ENCODE measurements around the gene GJA9.

Gene GJA9

GRCh38 chr1:38925391-38925790 is 44.0 kb upstream of the GJA9 start:
- Histone ChIP-seq H3K14ac (ENCODE audit: low read length) (no peak overlapping the region), H4K91ac (ENCODE audit: low read depth, low read length) (no peak overlapping the region), H2BK5ac (ENCODE audit: low read depth, low read length, poor library complexity) (no peak overlapping the region), H2BK12ac (ENCODE audit: low read length) (no peak overlapping the region), H3K23ac (ENCODE audit: low read length) (no peak overlapping the region), H4K12ac (ENCODE audit: low read depth, low read length) (no peak overlapping the region), H2BK120ac (ENCODE audit: insufficient read depth, low read length, poor library complexity) (no peak overlapping the region), H3K4me3 (ENCODE audit: low read depth, low read length) (no peak overlapping the region), H2AFZ (ENCODE audit: insufficient read depth, low read length, poor library complexity) (no peak overlapping the region), H3K27me3 (ENCODE audit: insufficient read depth, low read length) (no peaks in the 10 kb centered on the region), H3K4me1 (ENCODE audit: control insufficient read depth in 1 of 2, insufficient read depth in 2 of 2, low read length in 2 of 2) (no peaks in the 10 kb centered on the region), H3K36me3 (ENCODE audit: control insufficient read depth in 1 of 2, insufficient read depth in 2 of 2, low read length in 2 of 2) (no peaks in the 10 kb centered on the region), H3K18ac (ENCODE audit: low read length) (no peak overlapping the region), H2AK5ac (ENCODE audit: low read length) (no peak overlapping the region), H3K9ac (ENCODE audit: low read length) (no peak overlapping the region), H3K9me3 (ENCODE audit: insufficient read depth, low read depth, low read length) (peaks cover 2% of the 10 kb centered on the region), H3K4me2 (ENCODE audit: low read length) (no peak overlapping the region), H3K79me1 (ENCODE audit: low read length) (no peaks in the 10 kb centered on the region), H3K4ac (ENCODE audit: low read depth, low read length) (no peak overlapping the region), H3K79me2 (ENCODE audit: control insufficient read depth, insufficient read depth, low read length, poor library complexity) (no peaks in the 10 kb centered on the region), H3K27ac (ENCODE audit: low read depth, low read length) (no peak overlapping the region), H4K8ac (ENCODE audit: low read depth, low read length) (no peak overlapping the region)
- no CpG with 5 or more reads among the region's 2 CpGs for WGBS (ENCODE audit: extremely low coverage, insufficient coverage, insufficient read length)
- no peak for DNase-seq

- peaks cover 2% of the 10 kb centered on the region for H3K9me3 ChIP-seq (ENCODE audit: insufficient read depth, low read depth, low read length)
- no peaks in the 10 kb centered on the region for H3K27me3 ChIP-seq (ENCODE audit: insufficient read depth, low read length)
- H3K14ac ChIP-seq (ENCODE audit: low read length): no peak overlapping the region
- H4K8ac ChIP-seq (ENCODE audit: low read depth, low read length): no peak overlapping the region
- H4K12ac ChIP-seq (ENCODE audit: low read depth, low read length): no peak overlapping the region
- no peak overlapping the region for H2AFZ ChIP-seq (ENCODE audit: insufficient read depth, low read length, poor library complexity)
- no peaks in the 10 kb centered on the region for H3K79me1 ChIP-seq (ENCODE audit: low read length)
- WGBS (ENCODE audit: extremely low coverage, insufficient coverage, insufficient read length): no CpG with 5 or more reads among the region's 3 CpGs
- no peak overlapping the region for H2BK12ac ChIP-seq (ENCODE audit: low read length)
- no peak overlapping the region for H3K4me3 ChIP-seq (ENCODE audit: low read depth, low read length)
- no peak overlapping the region for H2BK5ac ChIP-seq (ENCODE audit: low read depth, low read length, poor library complexity)
- no peaks in the 10 kb centered on the region for H3K36me3 ChIP-seq (ENCODE audit: control insufficient read depth in 1 of 2, insufficient read depth in 2 of 2, low read length in 2 of 2)
- H3K23ac ChIP-seq (ENCODE audit: low read length): no peak overlapping the region
- no peak overlapping the region for H3K18ac ChIP-seq (ENCODE audit: low read length)
- no peak overlapping the region for H3K9ac ChIP-seq (ENCODE audit: low read length)
- H3K79me2 ChIP-seq (ENCODE audit: control insufficient read depth, insufficient read depth, low read length, poor library complexity): no peaks in the 10 kb centered on the region
- no peak overlapping the region for H3K4me2 ChIP-seq (ENCODE audit: low read length)
- no peak overlapping the region for H2BK120ac ChIP-seq (ENCODE audit: insufficient read depth, low read length, poor library complexity)
- DNase-seq: no peak
- H2AK5ac ChIP-seq (ENCODE audit: low read length): no peak overlapping the region
- no peak overlapping the region for H3K4ac ChIP-seq (ENCODE audit: low read depth, low read length)
- no peak overlapping the region for H4K91ac ChIP-seq (ENCODE audit: low read depth, low read length)
- H3K27ac ChIP-seq (ENCODE audit: low read depth, low read length): no peak overlapping the region
- no peaks in the 10 kb centered on the region for H3K4me1 ChIP-seq (ENCODE audit: control insufficient read depth in 1 of 2, insufficient read depth in 2 of 2, low read length in 2 of 2)
These were observed 42.2 kb upstream of the GJA9 start for GRCh38 chr1:38923607-38924006.

- H4K12ac ChIP-seq (ENCODE audit: low read depth, low read length): no peak overlapping the region
- H2AFZ ChIP-seq (ENCODE audit: insufficient read depth, low read length, poor library complexity): no peak overlapping the region
- no peaks in the 10 kb centered on the region for H3K36me3 ChIP-seq (ENCODE audit: control insufficient read depth in 1 of 2, insufficient read depth in 2 of 2, low read length in 2 of 2)
- no peak overlapping the region for H3K9ac ChIP-seq (ENCODE audit: low read length)
- no peak overlapping the region for H3K27ac ChIP-seq (ENCODE audit: low read depth, low read length)
- H4K8ac ChIP-seq (ENCODE audit: low read depth, low read length): no peak overlapping the region
- no peak overlapping the region for H2BK5ac ChIP-seq (ENCODE audit: low read depth, low read length, poor library complexity)
- no peak overlapping the region for H2AK5ac ChIP-seq (ENCODE audit: low read length)
- H3K4me1 ChIP-seq (ENCODE audit: control insufficient read depth in 1 of 2, insufficient read depth in 2 of 2, low read length in 2 of 2): no peaks in the 10 kb centered on the region
- no peak overlapping the region for H3K18ac ChIP-seq (ENCODE audit: low read length)
- no peak overlapping the region for H2BK12ac ChIP-seq (ENCODE audit: low read length)
- no peaks in the 10 kb centered on the region for H3K27me3 ChIP-seq (ENCODE audit: insufficient read depth, low read length)
- H3K23ac ChIP-seq (ENCODE audit: low read length): no peak overlapping the region
- no peak overlapping the region for H2BK120ac ChIP-seq (ENCODE audit: insufficient read depth, low read length, poor library complexity)
- no CpG with 5 or more reads among the region's 3 CpGs for WGBS (ENCODE audit: extremely low coverage, insufficient coverage, insufficient read length)
- no peak overlapping the region for H3K14ac ChIP-seq (ENCODE audit: low read length)
- no peak for DNase-seq
- H3K79me1 ChIP-seq (ENCODE audit: low read length): no peaks in the 10 kb centered on the region
- H3K4me3 ChIP-seq (ENCODE audit: low read depth, low read length): no peak overlapping the region
- H3K79me2 ChIP-seq (ENCODE audit: control insufficient read depth, insufficient read depth, low read length, poor library complexity): no peaks in the 10 kb centered on the region
- no peak overlapping the region for H4K91ac ChIP-seq (ENCODE audit: low read depth, low read length)
- no peak overlapping the region for H3K4ac ChIP-seq (ENCODE audit: low read depth, low read length)
- H3K9me3 ChIP-seq (ENCODE audit: insufficient read depth, low read depth, low read length): no peaks in the 10 kb centered on the region
- H3K4me2 ChIP-seq (ENCODE audit: low read length): no peak overlapping the region
These were observed 37.7 kb upstream of the GJA9 start for GRCh38 chr1:38919130-38919529.

- Histone ChIP-seq H3K14ac (ENCODE audit: low read length) (no peak overlapping the region), H3K9me3 (ENCODE audit: insufficient read depth, low read depth, low read length) (no peaks in the 10 kb centered on the region), H2AK5ac (ENCODE audit: low read length) (no peak overlapping the region), H3K79me2 (ENCODE audit: control insufficient read depth, insufficient read depth, low read length, poor library complexity) (no peaks in the 10 kb centered on the region), H4K12ac (ENCODE audit: low read depth, low read length) (no peak overlapping the region), H2AFZ (ENCODE audit: insufficient read depth, low read length, poor library complexity) (no peak overlapping the region), H3K23ac (ENCODE audit: low read length) (no peak overlapping the region), H2BK120ac (ENCODE audit: insufficient read depth, low read length, poor library complexity) (no peak overlapping the region), H4K91ac (ENCODE audit: low read depth, low read length) (no peak overlapping the region), H4K8ac (ENCODE audit: low read depth, low read length) (no peak overlapping the region), H3K18ac (ENCODE audit: low read length) (no peak overlapping the region), H3K36me3 (ENCODE audit: control insufficient read depth in 1 of 2, insufficient read depth in 2 of 2, low read length in 2 of 2) (no peaks in the 10 kb centered on the region), H3K79me1 (ENCODE audit: low read length) (no peaks in the 10 kb centered on the region), H3K27me3 (ENCODE audit: insufficient read depth, low read length) (no peaks in the 10 kb centered on the region), H3K9ac (ENCODE audit: low read length) (no peak overlapping the region), H3K27ac (ENCODE audit: low read depth, low read length) (no peak overlapping the region), H3K4me2 (ENCODE audit: low read length) (no peak overlapping the region), H3K4ac (ENCODE audit: low read depth, low read length) (no peak overlapping the region), H3K4me1 (ENCODE audit: control insufficient read depth in 1 of 2, insufficient read depth in 2 of 2, low read length in 2 of 2) (no peaks in the 10 kb centered on the region), H3K4me3 (ENCODE audit: low read depth, low read length) (no peak overlapping the region), H2BK5ac (ENCODE audit: low read depth, low read length, poor library complexity) (no peak overlapping the region), H2BK12ac (ENCODE audit: low read length) (no peak overlapping the region)
- WGBS (ENCODE audit: extremely low coverage, insufficient coverage, insufficient read length): no CpG with 5 or more reads among the region's 5 CpGs
- DNase-seq: no peak
These were observed 37.2 kb upstream of the GJA9 start for GRCh38 chr1:38918568-38918967.

Data from trophoblast cell (in vitro differentiated cells and primary cell).